HCEC 1CT (cell line): ENCODE measurements around the gene CCDC117.
"Not testable (repeated sequence)": the region's sequence is repeated elsewhere in the genome, so short reads cannot be mapped to it uniquely, and the experiment has no call there.

Source experiments
- DNase-seq: peaks from one replicate; pipeline ENCODE4 v3.0.0-alpha.2; 2017

Gene CCDC117

DNA sequence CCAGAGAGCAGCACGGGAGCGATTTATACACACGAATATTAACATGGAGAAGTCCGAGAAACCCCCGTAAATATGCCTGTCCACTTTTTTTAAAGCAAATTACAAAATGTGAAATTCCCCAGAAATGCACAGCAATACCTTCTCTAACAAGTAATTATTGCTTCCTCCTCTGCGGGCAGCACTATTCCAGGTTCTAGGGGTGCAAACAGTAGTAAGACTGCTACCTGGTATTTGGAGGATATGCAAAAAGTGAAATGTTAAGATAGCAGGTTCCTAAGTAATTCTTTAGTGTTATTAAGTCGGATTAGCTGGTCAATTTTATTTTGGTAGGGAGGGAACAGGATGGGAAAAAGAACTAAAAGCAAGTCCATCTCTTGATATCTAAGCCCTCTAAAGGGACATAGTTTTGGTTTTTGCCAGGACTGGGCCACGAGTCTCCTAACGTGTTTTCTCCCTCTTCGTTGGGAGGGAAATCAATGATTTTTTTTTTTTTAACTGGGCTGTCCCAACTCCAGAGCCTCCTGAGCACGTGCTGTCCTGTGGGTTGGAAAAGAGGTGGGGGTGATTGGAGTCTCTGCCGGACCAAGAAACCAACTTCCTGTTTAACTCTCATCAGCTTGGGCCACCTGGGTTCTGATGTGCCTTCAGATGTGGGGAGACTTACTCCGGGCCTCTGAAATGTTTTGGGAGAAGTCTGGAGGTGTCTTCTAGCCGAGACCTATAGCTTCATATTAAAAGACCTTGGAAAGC lies 29.5 kb downstream of the CCDC117 start:
- DNase-seq: no peak

DNA sequence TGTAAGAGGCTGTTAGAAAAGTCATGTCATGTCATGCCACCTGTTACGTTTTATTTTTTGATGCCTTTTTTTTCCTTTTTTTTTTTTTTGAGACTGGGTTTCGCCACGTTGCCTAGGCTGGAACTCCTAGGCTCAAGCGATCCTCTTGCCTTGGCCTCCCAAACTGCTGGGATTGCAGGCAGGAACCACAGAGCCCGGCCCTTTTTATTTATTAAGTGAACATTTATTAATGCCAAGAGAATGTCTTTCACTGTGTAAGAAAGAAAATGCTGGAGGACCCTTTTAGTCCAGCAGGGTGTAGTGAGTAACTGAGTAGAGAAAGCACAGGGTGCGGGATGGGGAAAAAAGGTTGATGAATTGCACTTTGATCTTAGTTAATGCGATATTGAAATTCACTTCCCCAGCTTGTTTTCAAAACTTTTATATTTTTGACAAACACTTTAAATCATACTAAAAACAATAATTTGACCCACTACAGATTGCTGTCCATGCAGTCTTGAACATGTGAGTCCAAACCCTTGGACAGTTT lies 30.2 kb downstream of the CCDC117 start:
- no peak for DNase-seq

DNA sequence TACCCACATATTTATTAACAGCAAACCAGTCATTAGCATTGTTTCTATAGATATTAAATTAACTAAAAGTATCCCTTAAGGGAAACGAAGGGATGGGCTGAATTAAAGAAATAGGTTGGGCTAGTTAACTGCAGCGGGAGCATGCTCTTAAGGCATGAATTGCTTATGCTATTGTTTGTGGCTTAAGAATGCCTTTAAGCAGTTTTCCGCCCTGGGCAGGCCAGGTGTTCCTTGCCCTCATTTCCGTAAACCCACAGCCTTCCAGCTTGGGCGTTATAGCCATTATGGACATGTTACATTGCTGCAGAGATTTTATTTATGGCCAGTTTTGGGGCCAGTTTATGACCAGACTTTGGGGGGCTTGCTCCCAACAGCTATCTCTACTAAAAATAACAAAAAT lies 32.9 kb downstream of the CCDC117 start:
- DNase-seq: not testable (repeated sequence)

DNA sequence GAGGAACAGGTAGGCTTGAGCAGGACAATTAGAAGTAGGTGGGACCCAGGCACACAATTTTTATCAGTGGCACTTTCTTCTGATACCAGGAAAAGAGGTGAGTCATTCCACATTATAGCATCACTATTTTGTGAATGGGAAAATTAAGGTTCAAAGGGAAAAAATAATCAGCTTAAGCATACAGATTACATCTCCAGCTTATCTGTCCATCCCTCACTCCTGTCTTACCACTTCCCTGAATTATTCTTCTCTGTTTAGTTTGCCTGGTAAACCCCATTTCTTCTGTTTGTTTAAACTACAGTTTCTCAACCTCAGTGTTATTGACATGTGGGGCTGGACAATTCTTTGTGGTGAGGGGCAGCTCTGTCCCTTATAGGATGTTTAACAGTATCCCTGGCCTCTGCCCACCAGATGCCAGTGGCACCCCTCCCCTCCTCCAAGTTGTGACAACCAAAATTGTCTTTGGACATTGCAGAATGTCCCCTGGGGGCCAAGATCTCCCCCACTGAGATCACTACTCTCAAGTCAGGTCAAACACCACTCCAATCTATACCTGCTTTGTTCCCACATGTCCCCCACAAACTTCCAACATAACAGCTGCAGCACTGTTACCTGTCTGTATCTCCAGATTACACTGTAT lies 36.3 kb downstream of the CCDC117 start:
- DNase-seq: no peak

DNA sequence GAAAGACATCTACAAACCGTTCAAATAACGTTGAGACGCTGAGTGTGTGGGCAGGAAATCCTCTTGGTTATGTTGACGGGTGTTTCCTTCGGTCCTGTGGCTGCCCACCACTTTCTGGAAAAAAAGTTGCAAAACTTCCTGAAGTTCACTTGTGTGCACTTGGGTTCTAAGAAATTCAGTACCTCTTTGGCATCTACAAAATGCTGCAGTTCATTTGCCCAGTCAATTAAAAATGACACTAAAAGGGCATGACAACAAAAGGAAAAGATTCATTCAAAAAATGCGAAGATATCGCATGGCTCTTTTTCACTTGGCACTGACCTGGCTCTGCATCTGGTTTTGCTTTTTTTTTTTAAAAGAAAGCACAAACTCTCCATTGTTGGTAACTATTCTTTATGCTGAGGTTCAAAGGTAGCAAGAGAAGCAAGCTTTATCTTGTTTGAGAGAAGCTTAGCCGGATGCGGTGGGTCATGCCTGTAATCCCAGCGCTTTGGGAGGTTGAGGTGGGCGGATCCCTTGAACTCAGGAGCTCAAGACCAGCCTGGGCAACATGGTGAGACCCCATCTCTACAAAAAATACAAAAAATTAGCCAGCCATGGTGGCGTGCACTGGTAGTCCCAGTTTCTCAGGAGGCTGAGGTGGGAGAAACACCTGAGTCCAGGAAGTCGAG lies 38.5 kb downstream of the CCDC117 start:
- DNase-seq: no peak

DNA sequence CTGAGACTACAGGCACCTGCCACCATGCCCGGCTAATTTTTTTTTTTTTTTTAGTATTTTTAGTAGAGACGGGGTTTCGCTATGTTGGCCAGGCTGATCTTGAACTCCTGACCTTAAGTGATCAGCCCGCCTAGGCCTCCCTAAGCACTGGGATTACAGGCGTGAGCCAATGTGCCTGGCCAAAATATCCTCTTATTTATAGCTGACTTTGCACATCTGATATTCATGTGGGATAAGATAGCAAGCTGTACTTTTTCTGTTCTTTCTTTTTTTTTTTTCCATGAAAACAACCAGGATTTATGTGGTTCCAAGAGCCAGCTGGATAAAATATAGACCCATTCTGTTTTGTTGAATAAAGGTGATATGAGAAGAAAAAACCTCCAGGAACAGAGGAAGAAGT lies 40.0 kb downstream of the CCDC117 start:
- DNase-seq: no peak

DNA sequence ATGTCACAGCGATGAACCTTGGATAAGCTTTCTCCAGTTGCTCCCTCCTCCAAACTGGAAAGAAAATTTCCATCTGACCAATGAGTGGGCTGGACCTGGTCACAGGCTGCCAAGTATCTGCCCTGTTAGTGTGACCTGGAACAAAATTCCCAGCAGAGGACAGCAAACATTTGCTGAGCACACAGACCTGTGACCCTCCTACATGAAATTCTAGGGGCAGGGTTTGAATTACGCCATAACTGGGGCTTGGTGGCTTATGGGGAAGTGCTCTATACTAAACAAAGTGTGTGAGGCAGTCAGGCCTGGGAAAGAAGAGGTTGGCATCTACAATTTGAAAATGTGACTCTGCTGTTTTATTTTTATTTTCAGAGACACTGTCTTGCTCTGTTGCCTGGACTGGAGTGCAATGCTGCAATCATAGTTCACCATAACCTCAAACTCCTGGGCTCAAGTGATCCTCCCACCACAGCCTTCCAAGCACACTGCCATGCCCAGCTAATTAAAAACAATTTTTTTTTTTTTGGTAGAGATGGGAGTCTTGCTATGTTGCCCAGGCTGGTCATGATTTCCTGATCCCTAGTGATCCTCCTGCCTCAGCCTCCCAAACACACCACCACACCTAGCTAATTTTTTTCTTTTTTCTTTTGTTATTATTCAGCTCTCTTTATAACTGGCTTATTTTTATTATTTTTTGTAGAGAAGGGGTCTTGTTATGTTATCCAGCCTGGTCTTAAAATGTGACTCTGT lies 41.5 kb downstream of the CCDC117 start:
- no peak for DNase-seq

DNA sequence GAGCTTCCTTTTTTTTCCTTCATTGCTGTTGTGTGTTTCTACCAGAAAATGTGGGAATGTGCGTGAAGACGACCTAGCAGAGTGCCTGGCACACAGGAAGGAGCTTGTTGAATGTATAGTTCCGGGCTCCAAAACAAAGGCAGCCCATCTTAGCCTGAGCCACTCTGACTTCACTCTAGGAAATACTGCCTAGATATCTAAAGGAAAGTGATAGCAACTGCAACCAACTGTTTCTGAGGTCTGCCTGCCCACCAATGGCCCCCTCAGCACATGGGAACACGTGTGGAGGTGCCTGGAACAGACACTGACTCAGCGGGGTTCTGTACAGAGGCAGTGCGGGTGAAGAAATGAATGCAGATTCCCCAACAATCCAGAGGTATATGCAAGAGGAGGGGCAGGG lies 42.6 kb downstream of the CCDC117 start:
- DNase-seq: no peak

DNA sequence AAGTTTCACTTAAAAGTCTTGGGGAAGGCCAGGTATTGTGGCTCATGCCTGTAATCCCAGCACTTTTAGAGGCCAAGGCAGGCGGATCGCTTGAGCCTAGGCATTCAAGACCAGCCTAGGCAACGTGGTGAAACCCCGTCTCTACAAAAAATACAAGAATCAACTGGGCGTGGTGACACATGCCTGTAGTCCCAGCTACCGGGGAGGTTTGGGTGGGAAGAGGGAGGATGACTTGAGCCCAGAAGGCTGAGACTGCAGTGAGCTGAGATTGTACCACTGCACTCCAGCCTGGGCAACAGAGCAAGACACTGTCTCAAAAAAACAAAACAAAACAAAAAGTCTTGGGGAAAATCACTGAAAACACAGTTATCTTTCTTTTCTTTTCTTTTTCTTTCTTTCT lies 43.2 kb downstream of the CCDC117 start:
- DNase-seq: no peak

DNA sequence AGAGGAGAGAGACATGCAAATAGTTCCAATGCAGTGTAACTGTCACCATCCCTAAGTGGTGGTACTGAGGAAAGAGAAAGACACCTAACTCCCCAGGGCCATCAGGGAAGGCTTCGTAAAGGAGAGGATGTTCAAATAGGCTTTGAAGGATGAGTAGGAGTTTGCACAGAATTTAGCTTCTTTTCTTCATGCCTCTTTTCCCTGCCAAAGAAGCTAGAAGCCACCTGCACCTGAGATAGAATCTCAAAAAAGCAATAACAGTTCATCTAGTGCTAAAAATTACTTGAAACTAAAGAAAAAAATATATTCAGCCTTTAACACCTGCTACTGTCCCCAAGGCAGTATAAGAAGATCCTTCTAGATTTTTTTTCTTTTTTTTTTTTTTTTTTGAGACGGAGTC lies 44.6 kb downstream of the CCDC117 start:
- DNase-seq: no peak

DNA sequence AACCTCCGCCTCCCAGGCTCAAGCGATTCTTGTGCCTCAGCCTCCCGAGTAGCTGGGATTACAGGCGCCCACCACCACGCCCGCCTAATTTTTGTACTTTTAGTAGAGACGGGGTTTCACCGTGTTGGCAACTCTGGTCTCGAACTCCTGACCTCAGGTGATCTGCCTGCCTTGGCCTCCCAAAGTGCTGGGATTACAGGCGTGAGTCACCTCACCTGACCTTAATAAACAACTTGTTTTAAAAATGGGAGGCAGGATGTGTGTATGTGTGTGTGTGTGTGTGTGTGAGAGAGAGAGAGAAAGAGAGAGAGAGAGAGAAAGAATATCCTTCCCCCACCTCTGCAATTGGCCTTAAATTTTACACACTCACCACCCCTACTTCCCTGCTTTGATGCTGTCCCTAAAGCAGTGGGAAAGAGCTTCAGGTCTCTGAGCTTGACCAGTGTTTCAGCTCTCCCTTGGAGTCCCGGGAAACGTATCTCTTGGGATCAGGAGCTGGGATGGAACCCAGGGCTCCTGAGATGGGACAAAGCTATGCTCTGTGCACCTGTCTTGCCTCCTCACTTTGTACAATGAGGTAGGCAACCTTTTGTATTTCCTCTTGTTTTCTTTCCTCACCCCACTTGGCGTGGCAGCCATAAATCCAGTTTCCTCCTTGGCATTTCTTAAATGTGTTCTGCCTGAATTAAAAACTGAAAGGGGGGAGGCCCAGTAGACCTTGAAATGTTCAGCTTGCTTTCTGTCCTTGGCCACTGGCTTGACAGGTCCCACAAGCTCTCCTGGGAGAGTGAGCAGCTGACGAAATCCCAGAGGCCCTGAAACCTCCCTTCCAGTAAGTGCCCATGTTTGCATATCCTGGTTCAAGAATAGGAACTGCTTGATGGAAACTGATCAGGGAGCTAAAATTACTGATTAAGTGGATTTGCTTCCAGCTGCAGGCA lies 45.7 kb downstream of the CCDC117 start:
- DNase-seq: no peak

DNA sequence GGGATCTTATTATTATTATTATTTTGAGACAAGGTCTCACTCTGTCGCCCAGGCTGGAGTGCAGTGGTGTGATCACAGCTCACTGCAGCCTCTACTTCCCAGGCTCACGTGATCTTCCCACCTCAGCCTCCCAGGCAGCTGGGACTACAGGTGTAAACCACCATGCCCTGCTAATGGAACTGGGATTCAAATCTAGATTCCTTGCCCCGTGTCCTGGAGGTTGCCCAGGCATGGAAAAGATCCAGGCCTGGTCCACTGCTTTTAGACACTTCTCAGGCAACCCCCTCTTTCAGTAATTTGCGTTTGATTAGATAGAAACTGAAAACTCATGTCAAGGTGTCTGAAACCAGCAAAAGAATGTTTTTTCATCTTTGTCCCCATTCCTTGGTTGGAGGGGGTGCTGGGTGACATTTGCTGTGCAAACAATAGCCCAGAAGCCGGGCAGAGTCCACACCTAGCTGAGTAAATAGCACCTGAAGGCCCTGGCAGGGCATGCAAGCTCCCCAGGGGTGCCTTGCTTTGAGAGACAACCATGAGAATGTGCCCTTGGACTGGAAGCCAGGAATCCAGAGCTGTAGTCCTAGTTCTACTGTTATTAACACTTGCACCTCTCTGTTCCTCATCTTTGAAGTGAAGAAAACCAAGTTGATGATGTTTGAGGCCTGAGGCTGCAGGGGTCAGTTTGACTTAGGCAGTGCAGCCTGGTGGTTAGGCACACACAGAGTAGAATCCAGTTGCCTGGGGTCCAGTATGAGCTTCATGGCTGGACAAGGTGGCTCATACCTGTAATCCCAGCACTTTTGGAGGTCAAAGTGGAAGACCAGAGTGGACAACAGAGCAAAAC lies 47.0 kb downstream of the CCDC117 start:
- DNase-seq: no peak

DNA sequence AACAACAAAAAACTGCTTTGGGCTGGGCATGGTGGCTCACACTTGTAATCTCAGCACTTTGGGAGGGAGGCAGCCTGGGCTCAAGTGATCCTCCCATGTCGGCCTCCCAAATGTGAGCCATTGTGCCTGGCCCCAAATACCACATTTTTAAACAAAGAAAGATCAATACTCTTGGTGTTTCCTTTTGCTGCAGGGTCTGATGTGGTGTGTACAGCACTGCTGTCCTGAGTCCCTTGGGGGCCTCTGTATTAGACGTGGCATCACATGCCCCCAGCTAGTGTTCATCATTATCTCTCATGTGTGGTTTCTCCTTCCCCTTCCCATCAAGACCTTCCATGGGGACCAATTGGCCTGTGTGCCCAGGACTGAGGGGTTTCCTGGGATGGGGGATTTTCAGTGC lies 48.4 kb downstream of the CCDC117 start:
- no peak for DNase-seq

DNA sequence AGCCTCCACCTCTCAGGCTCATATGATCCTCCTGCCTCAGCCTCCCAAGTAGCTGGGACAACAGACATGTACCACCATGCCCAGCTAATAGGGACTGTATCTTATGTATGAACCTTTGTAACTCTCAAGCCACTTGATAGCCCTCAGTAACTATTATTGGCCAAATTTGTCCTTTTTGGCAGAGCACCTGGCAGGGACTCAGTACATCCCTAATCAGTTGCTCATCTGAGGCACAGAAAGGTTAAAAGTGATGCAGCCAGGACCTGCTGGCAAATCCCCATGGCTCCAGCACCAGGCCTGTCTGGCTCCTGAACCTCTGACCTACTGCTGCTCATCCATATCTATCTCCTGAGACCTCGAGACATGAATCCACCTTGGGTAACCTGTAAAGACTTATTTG lies 49.0 kb downstream of the CCDC117 start:
- no peak for DNase-seq

DNA sequence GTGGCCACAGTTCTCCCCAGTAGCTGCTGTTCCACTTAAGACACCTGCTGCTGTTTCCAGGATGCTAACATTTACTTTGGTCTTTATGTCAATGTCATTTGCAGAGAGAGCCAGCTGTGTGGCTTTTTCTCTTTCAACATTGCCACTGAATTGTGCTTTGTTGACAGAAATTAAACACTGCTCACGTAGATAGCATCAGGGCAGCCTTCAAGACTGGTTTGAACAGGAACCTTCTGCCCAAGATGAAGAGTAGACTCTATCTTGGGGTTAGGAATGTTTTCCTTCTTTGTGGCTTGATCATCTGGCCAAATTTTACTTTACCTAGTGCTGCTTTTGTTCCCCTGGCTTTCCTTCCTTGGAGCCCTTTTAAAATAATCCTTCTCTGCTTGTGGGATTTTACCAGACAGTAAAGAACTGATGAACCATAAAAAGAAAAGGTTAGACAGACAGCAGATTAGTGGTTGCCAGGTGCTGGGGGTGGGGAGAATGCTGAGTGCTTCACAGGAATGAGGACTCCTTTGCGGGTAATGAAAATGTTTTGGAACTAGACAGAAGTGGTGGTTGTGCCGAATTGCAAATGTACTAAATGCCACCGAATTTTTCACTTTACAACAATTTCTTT lies 50.5 kb downstream of the CCDC117 start:
- DNase-seq: no peak

DNA sequence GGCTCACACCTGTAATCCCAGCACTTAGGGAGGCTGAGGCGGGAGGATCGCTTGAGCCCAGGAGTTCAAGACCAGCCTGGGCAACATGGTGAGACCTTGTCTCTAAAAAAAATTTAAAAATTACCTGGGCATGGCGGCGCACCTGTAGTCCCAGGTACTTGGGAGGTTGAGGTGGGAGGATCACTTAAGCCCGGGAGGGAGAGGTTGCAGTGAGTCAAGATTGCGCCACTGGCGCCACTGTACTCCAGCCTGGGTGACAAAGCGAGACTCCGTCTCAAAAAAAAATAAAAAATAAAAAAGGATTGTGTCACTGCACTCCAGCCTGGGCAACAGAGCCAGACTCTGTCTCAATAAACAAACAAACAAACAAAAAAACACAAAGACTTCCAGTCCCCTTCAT lies 52.0 kb downstream of the CCDC117 start:
- not testable (repeated sequence) for DNase-seq

DNA sequence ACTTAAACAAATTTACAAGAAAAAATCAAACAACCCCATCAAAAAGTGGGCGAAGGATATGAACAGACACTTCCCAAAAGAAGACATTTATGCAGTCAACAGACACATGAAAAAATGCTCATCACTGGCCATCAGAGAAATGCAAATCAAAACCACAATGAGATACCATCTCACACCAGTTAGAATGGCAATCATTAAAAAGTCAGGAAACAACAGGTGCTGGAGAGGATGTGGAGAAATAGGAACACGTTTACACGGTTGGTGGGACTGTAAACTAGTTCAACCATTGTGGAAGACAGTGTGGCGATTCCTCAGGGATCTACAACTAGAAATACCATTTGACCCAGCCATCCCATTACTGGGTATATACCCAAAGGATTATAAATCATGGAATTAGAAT lies 53.9 kb downstream of the CCDC117 start:
- not testable (repeated sequence) for DNase-seq

DNA sequence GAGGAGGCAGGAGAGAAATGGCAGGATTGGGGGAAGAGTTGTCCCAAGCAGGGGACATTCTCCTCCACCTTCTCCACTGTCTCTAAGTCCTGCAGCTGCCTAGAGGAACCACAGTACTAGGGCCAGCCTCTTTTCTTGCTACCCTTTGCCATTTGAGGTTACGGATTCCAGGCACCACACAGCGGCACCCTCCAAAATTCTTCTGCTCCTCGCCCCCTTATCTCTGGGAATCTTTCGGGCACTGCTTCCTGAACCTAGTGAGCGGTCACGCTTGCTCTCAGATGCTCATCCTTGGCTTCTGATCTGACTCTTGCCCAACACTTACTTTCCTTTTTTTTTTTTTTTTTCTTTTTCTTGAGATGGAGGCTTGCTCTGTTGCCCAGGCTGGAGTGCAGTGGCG lies 54.4 kb downstream of the CCDC117 start:
- no peak for DNase-seq

DNA sequence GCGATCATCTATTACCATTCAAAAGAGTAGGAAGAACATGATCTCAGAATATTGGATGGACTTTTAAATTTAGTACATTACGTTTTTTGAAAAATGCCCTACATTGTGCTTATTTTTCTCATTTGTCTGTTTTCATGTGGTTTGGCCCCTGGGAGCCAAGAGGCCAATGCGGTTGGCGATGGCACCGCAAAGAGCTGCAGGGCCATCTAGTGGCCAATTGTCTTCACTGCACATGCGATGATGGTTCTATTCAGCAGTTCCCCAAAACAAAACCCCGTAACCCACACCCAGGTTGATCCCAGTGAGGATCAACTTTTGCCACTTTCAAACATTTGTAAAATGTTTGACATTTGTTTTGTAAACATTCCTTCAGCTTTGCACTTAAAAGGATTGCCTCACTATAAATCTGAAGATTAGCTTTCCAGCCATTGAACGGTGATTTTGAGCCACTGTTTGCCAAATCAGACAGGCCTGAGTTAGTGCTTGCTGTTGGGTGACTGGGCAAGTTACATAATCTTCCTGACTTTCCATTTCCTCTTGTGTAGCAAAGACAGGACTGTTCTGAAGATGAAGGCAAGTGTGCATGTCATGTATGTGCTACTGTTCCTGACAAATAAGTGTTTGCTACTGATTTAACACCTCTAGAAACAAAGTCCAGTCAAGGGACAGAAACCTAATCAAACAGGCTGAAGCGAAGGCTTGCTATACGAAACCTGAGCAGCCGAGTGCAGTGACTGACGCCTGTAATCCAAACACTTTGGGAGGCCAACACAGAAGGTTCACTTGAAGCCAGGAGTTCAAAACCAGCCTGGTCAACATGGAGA lies 57.1 kb downstream of the CCDC117 start:
- DNase-seq: peak; percentile 62

DNA sequence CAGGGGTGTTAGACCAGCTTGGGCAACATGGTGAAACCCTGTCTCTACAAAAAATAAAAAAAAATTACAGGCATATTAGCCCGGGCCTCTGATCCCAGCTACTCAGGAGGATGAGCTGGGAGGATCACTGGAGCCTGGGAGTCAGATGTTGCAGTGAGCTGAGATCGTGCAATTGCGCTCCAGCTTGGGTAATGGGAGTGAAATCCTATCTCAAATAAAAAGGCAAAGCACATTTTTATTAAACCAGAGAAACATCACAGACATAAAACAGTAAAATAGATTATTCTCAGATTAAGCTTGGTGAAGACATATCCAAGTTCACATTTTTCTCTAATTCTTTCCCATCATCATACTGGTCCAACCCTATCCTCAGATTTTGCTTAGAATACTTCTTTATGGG lies 57.9 kb downstream of the CCDC117 start:
- no peak for DNase-seq
